BLaER1 (cell line): ENCODE results near the gene TNIK.

Experiments used
- H3K27ac ChIP-seq: shearing (Covaris generic); formaldehyde crosslinking; 2 replicates; pipeline ENCODE4 v1.8.1; 2022
- H3K27me3 ChIP-seq: shearing (Covaris generic); formaldehyde crosslinking; 2 replicates; pipeline ENCODE4 v1.8.1; 2022
- H3K36me3 ChIP-seq: shearing (Covaris generic); formaldehyde crosslinking; 2 replicates; pipeline ENCODE4 v1.8.1; 2022
- H3K4me1 ChIP-seq: shearing (Covaris generic); formaldehyde crosslinking; 2 replicates; pipeline ENCODE4 v1.8.1; 2022
- H3K4me2 ChIP-seq: shearing (Covaris generic); formaldehyde crosslinking; 2 replicates; pipeline ENCODE4 v1.8.1; 2022
- H3K4me3 ChIP-seq: shearing (Covaris generic); formaldehyde crosslinking; 2 replicates; pipeline ENCODE4 v1.8.1; 2022
- H3K9ac ChIP-seq: shearing (Covaris generic); formaldehyde crosslinking; 2 replicates; pipeline ENCODE4 v1.8.1; 2022
- H3K9me3 ChIP-seq: shearing (Covaris generic); formaldehyde crosslinking; 2 replicates; pipeline ENCODE4 v1.8.1; 2022
- H4K20me1 ChIP-seq: shearing (Covaris generic); formaldehyde crosslinking; 2 replicates; pipeline ENCODE4 v1.8.1; 2022
- Cebpa-rat ChIP-seq: shearing (Covaris generic); IDR thresholded peaks from 2 replicates; pipeline ENCODE4 v1.8.1; 2022

The TNIK gene

DNA sequence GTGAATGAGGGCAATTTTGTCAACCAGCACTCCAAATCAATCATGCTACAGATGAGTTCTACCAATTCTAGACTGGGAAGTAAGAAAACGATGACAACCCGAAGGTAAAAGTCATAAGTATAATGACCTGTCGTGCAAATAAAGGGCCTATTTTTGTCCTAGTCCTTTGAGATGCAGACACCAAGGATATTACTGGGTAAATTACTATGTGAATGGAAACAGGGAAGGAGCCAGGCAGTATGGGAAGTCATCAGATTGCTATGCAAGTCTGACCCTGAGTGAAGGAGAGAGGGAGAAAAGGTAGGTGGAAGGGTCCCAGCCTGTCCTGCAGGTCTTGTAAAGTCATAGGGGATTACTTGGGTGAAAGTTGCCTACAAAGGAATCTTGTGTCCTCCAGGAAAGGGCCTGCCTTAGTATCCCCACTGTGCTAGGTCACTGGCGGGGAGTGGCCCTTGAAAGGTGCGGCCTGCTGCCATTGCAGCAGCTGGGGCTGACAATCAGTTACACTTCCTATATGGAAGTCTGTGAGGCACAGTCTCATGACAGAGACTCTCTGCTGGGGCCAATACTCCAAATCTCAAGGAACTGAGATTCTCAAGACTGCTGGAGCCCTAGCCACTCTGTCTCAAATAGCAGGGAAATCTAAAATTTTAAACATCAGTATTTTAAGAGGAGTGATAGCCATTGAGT, 283.8 kb downstream of the TNIK start:
- Histone ChIP-seq H3K36me3 (no peaks in the 10 kb centered on the region), H3K9ac (no peak overlapping the region), H3K4me2 (no peak overlapping the region), H3K27me3 (no peaks in the 10 kb centered on the region), H3K4me3 (no peak overlapping the region), H3K9me3 (no peaks in the 10 kb centered on the region), H3K27ac (no peak overlapping the region), H4K20me1 (no peaks in the 10 kb centered on the region), H3K4me1 (peaks cover 12% of the 10 kb centered on the region)
- TF ChIP-seq Cebpa-rat: no peak

DNA sequence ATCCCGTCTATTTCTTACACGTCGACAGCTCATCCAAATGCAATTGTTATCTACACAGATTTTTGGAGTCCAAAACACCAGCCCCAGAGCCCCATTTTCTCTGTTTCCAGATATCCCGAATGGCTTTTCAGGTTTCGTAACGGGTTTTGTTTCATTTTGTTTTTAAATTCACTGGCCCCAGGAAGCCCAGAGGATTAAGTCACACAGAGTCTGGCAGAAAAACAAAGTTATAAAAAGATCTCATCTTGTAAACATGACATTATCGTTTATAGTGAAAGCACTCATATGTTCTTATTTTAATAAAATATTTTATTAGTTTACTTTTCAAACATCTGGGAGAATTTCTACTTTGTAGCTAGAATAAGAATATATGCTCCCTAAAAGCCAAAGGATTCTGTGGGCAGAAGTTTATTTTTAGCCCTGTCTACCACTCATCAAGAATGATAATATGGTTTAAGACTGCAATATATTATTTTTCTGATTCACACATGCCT, 284.4 kb downstream of the TNIK start:
- H3K27me3 ChIP-seq: no peaks in the 10 kb centered on the region
- no peaks in the 10 kb centered on the region for H4K20me1 ChIP-seq
- no peaks in the 10 kb centered on the region for H3K9me3 ChIP-seq
- TF ChIP-seq Cebpa-rat: no peak
- H3K9ac ChIP-seq: no peak overlapping the region
- no peak overlapping the region for H3K4me3 ChIP-seq
- H3K27ac ChIP-seq: no peak overlapping the region
- no peaks in the 10 kb centered on the region for H3K36me3 ChIP-seq
- H3K4me1 ChIP-seq: peaks cover 12% of the 10 kb centered on the region
- no peak overlapping the region; the same call in 1 of the 2 replicates for H3K4me2 ChIP-seq

DNA sequence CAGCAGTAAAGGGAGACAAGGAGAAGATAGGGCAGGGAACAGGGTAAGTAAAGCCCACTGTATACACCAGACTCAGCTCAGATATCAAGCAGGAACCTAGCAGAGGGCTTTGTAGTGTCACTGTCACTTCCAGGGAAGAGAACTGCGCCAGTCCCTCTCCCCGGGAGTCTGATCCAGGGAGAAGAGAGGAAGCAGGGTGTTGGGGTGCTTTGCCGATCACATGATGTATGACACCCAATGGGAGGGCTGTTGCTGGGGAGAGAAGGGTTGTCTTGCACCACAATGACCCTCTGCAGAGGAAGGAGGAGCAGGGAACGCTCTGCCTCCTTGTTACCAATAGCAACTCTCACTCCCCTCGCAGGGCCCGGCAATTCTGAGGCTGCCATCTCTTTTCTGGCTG, 286.5 kb downstream of the TNIK start:
- H3K4me1 ChIP-seq: peaks cover 12% of the 10 kb centered on the region
- H3K9me3 ChIP-seq: no peaks in the 10 kb centered on the region
- H3K36me3 ChIP-seq: no peaks in the 10 kb centered on the region
- no peak overlapping the region for H3K9ac ChIP-seq
- H3K4me2 ChIP-seq: no peak overlapping the region
- no peaks in the 10 kb centered on the region for H4K20me1 ChIP-seq
- no peak overlapping the region for H3K4me3 ChIP-seq
- H3K27ac ChIP-seq: no peak overlapping the region
- no peaks in the 10 kb centered on the region for H3K27me3 ChIP-seq
- no peak for TF ChIP-seq Cebpa-rat

DNA sequence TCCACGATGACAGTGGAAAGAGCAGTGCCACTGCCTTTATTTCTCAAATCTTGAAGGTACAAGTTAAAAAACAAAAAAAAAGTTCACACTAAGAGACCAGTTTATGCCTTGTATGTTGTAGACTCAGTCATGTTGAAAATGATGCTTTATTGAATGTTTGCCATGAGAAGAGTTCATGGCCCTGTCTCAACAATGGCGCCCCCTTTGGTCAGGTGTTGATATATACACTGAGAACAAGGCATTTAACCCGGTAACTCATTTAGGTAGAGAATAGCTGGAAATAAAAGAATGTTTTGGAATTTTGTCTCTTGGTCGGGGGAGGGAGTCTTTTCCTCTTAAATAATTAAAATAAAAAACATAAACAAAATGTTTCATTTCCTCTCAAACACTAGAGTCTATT, 288.1 kb downstream of the TNIK start:
- no peak overlapping the region for H3K27ac ChIP-seq
- no peak overlapping the region for H3K4me3 ChIP-seq
- H3K36me3 ChIP-seq: no peaks in the 10 kb centered on the region
- no peak overlapping the region for H3K9ac ChIP-seq
- no peak overlapping the region for H3K4me2 ChIP-seq
- TF ChIP-seq Cebpa-rat: no peak
- peaks cover 12% of the 10 kb centered on the region for H3K4me1 ChIP-seq
- no peaks in the 10 kb centered on the region for H3K9me3 ChIP-seq
- H4K20me1 ChIP-seq: no peaks in the 10 kb centered on the region
- H3K27me3 ChIP-seq: no peaks in the 10 kb centered on the region

DNA sequence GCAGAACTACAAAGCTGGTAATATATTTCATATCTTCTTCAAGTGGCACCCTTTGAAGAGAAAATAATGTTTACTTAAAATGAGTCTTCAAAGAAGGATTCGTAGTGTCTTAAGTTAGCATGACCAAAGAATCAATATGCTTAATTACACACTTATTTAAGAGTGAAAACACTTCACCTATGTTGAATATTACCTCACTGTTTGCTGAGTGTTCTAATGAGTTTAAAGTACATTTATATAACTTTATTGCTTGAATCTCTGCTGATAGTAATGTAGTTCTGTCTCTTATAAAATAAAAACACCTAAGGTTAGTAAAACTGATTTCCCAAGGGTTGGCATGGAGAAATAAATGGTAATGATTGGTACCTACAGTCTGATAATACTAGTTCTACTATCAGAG, 290.3 kb downstream of the TNIK start:
- no peak for TF ChIP-seq Cebpa-rat

DNA sequence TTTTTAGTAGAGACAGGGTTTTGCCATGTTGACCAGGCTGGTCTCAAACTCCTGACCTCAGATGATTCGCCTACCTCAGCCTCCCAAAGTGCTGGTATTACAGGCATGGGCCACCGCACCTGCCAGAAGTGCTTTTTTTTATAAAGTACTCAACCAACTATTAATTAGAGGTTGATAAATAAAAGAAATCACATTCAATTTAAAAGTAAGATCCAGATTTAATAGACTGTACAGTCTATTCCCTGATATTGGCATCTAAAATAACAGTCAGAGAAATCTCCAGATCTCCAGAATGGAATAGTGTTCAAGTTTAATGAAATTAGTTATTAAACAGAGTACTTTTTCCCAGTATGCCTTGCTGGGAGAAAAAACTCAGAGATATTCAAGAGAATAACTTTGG, 290.8 kb downstream of the TNIK start:
- H3K4me3 ChIP-seq: no peak overlapping the region
- H3K36me3 ChIP-seq: no peaks in the 10 kb centered on the region
- H3K9me3 ChIP-seq: no peaks in the 10 kb centered on the region
- H3K4me2 ChIP-seq: no peak overlapping the region
- H3K27me3 ChIP-seq: no peaks in the 10 kb centered on the region
- no peak for TF ChIP-seq Cebpa-rat
- no peak overlapping the region for H3K9ac ChIP-seq
- no peaks in the 10 kb centered on the region for H4K20me1 ChIP-seq
- no peak overlapping the region for H3K27ac ChIP-seq
- peaks cover under 1% of the 10 kb centered on the region; the same call in 1 of the 2 replicates for H3K4me1 ChIP-seq

More for the DNA sequence above, 290.3 kb downstream of the TNIK start:
- Histone ChIP-seq H3K4me2 (no peak overlapping the region), H3K36me3 (no peaks in the 10 kb centered on the region), H3K4me1 (peaks cover 5% of the 10 kb centered on the region), H4K20me1 (no peaks in the 10 kb centered on the region), H3K4me3 (no peak overlapping the region), H3K27me3 (no peaks in the 10 kb centered on the region), H3K9me3 (no peaks in the 10 kb centered on the region), H3K27ac (no peak overlapping the region), H3K9ac (no peak overlapping the region)

DNA sequence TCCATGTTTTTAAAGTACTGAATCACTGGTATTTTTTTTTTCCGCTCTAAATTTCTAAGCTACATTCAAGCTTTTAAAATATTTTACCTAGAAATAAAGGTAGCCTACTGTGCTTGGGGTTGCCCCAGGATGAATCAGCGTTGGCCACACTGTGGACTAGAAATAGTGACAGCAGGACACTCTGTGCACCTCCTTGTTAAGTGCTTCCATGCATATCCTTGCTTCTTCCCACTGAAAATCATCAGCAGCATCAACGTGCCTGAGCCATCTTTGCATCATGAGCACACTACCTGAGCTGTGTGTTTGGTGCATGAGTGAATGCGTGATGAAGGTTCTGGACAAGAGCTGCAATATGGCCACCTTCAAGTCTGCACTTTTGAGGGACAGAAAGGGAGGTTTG, 291.7 kb downstream of the TNIK start:
- no peak overlapping the region for H3K4me2 ChIP-seq
- H4K20me1 ChIP-seq: no peaks in the 10 kb centered on the region
- no peaks in the 10 kb centered on the region for H3K9me3 ChIP-seq
- no peaks in the 10 kb centered on the region; the same call in 1 of the 2 replicates for H3K4me1 ChIP-seq
- H3K4me3 ChIP-seq: no peak overlapping the region
- no peak overlapping the region for H3K9ac ChIP-seq
- no peak for TF ChIP-seq Cebpa-rat
- no peaks in the 10 kb centered on the region for H3K36me3 ChIP-seq
- no peak overlapping the region for H3K27ac ChIP-seq
- H3K27me3 ChIP-seq: no peaks in the 10 kb centered on the region

DNA sequence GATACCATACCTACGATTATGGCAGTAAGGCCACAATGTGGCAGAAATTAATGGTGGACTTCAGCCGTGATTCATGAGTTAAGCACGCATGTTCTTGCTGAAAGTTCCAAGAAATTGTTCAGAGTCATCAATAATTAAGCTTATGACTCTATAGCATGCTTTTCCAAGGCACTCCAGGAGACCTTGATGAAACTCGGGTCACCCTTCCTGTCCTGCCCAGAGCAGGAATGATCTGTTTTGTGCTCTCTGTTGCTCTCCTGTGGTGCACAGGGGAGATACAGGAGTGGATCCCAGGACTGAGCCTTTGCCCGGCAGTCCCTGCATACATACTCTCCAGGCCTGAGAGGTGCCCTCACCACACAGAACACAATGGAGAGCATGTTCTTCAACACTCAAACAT, 292.1 kb downstream of the TNIK start:
- H3K9ac ChIP-seq: no peak overlapping the region
- no peaks in the 10 kb centered on the region for H3K27me3 ChIP-seq
- no peaks in the 10 kb centered on the region for H3K36me3 ChIP-seq
- H3K4me2 ChIP-seq: no peak overlapping the region
- no peak overlapping the region for H3K4me3 ChIP-seq
- TF ChIP-seq Cebpa-rat: no peak
- no peaks in the 10 kb centered on the region for H4K20me1 ChIP-seq
- H3K27ac ChIP-seq: no peak overlapping the region
- H3K9me3 ChIP-seq: peaks cover 2% of the 10 kb centered on the region
- H3K4me1 ChIP-seq: no peaks in the 10 kb centered on the region

DNA sequence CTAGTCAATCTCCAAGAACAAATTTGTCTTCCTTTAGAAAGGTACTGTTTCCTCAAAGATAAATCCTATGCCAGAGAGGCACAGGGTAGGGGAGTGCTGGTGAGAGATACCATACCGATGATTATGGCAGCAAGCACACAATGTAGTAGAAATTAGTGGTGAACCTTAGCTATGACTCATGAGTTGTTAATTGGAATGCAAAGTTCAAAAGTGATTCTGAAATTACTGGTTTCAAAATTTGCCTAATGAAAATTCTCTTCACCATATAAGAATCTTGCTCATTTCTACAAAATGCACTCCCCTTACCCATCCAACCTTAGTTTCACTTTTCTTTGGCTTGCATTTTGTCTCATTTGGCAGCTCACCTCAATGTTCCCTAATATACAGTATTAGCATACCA, 294.2 kb downstream of the TNIK start:
- H3K27ac ChIP-seq: no peak overlapping the region
- H3K36me3 ChIP-seq: no peaks in the 10 kb centered on the region
- no peak overlapping the region for H3K4me2 ChIP-seq
- H3K9ac ChIP-seq: no peak overlapping the region
- no peaks in the 10 kb centered on the region for H3K4me1 ChIP-seq
- no peaks in the 10 kb centered on the region for H3K27me3 ChIP-seq
- peaks cover 7% of the 10 kb centered on the region for H3K9me3 ChIP-seq
- TF ChIP-seq Cebpa-rat: no peak
- no peaks in the 10 kb centered on the region for H4K20me1 ChIP-seq
- H3K4me3 ChIP-seq: no peak overlapping the region

DNA sequence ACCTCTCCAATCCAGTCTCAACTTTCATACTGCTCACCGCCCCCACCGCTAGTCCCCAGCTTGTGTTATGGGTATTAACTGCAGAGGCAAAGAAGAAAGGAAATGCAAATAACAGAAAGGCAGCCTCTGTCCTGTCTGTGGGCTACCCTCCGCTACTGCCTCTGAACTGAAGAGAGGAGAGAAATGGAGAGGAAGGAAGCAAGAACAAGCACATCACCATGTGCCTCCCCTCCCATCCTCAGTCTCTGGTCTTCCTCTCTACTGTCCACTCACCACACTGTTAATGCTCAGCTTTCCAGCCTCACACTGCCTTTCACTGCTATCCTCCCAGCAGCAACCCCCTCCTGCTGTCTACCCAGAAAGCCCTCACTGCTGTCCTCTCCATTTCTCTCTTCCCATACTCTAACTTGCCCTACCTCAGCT, 294.7 kb downstream of the TNIK start:
- H4K20me1 ChIP-seq: no peaks in the 10 kb centered on the region
- H3K4me1 ChIP-seq: no peaks in the 10 kb centered on the region
- H3K27me3 ChIP-seq: no peaks in the 10 kb centered on the region
- no peak overlapping the region for H3K4me2 ChIP-seq
- H3K9ac ChIP-seq: no peak overlapping the region
- H3K9me3 ChIP-seq: peaks cover 7% of the 10 kb centered on the region
- TF ChIP-seq Cebpa-rat: no peak
- H3K27ac ChIP-seq: no peak overlapping the region
- H3K4me3 ChIP-seq: no peak overlapping the region
- no peaks in the 10 kb centered on the region for H3K36me3 ChIP-seq
